HepG2 (cell line): Measurements from ENCODE around the gene PARD3. TPM values are rescaled to one million over a fixed set of nuclear protein-coding genes. Genes with fewer than 3 reads are reported as not detected.

Experiments
- ATAC-seq: fragments of 200-7000 bp; cut with Tn5 transposase; 3 replicates; pipeline ENCODE4 v1.9.1; 2020; ENCODE audit warnings: mild to moderate bottlenecking, moderate library complexity
- BruUV-seq: library from RNA; stranded (reverse); fragments of 400-500 nt; replicated peaks from 2 replicates; lab custom pipeline; 2021; lab: Mats Ljungman, UMichigan
- CTCF ChIA-PET: fragments of 300-600 bp; formaldehyde crosslinking; extraction: SDS; loops from one replicate; lab custom pipeline; 2021; ENCODE audit warnings: low total read pairs, inconsistent platforms, low intra/inter-chr PET ratio; lab: Yijun Ruan, JAX
- POLR2A ChIA-PET: fragments of 350-600 bp; sonication (Branson Sonifier 250); formaldehyde crosslinking; loops from one replicate; lab custom pipeline; 2020; ENCODE audit warnings: antibody characterized with exemption, inconsistent platforms; lab: Yijun Ruan, JAX
- DNase-seq: peaks from one replicate; pipeline ENCODE4 v3.0.0-alpha.2; 2015; ENCODE audit warnings: low spot score
- FAIRE-seq: peaks from 3 replicates; lab custom pipeline; 2011; peaks lifted over from hg19 to GRCh38; lab: Jason Lieb, UNC
- H2AFZ ChIP-seq: one replicate; pipeline ENCODE4 v1.6.1; 2011; ENCODE audit warnings: low read length, inconsistent platforms
- H3K27ac ChIP-seq: fragments of 300-600 bp; 3 replicates; pipeline ENCODE4 v1.8.0; 2011; ENCODE audit warnings: mixed run types, mild to moderate bottlenecking, mixed read lengths, low read length, inconsistent platforms; ENCODE audit not compliant: insufficient read depth; ENCODE audit errors: extremely low read length
- H3K27me3 ChIP-seq, 2 experiments: fragments of 200-600 bp in 1 of 2; 2 replicates in 1 of 2; 3 replicates in 1 of 2; pipeline versions ENCODE4 v1.6.0 to v1.8.0; 2011; ENCODE audit warnings: low read length in 2 of 2, mild to moderate bottlenecking in 2 of 2, moderate library complexity in 2 of 2, inconsistent platforms in 1 of 2; ENCODE audit not compliant: insufficient read depth in 2 of 2, control insufficient read depth in 1 of 2
- H3K36me3 ChIP-seq, 2 experiments: fragments of 200-600 bp in 1 of 2; replicated peaks in 1 of 2; 2 replicates in 1 of 2; 3 replicates in 1 of 2; pipeline versions ENCODE4 v1.5.1 to v1.8.0; 2011; ENCODE audit warnings: low read length in 2 of 2, inconsistent platforms in 1 of 2; ENCODE audit not compliant: insufficient read depth in 2 of 2, control insufficient read depth in 1 of 2
- H3K4me1 ChIP-seq: 2 replicates; pipeline ENCODE4 v1.5.1; 2012; ENCODE audit warnings: low read length, inconsistent platforms; ENCODE audit not compliant: insufficient read depth
- H3K4me2 ChIP-seq: 2 replicates; pipeline ENCODE4 v1.6.0; 2011; ENCODE audit warnings: low read depth, low read length, inconsistent platforms
- H3K4me3 ChIP-seq, 3 experiments: fragments of 200-600 bp in 1 of 3; sonication (generic), shearing (Covaris generic) in 1 of 3; replicated peaks in 1 of 3; 2 replicates each; pipeline ENCODE4 v1.5.1; 2011 to 2016; ENCODE audit warnings: low read length in 3 of 3, inconsistent platforms in 2 of 3, low read depth in 2 of 3, mild to moderate bottlenecking in 2 of 3, control low read depth in 1 of 3, mixed read lengths in 1 of 3; ENCODE audit not compliant: insufficient read depth in 1 of 3
- H3K79me2 ChIP-seq: one replicate; pipeline ENCODE4 v1.6.1; 2011; ENCODE audit warnings: low read length, inconsistent platforms; ENCODE audit not compliant: insufficient read depth
- H3K9ac ChIP-seq: 2 replicates; pipeline ENCODE4 v1.6.0; 2011; ENCODE audit warnings: mild to moderate bottlenecking, low read depth, low read length, inconsistent platforms; ENCODE audit not compliant: insufficient read depth
- H3K9me3 ChIP-seq: 2 replicates; pipeline ENCODE4 v1.5.1; 2012; ENCODE audit warnings: mild to moderate bottlenecking, low read length
- H4K20me1 ChIP-seq: 2 replicates; pipeline ENCODE4 v1.6.0; 2011; ENCODE audit warnings: inconsistent platforms, mild to moderate bottlenecking, low read length, moderate library complexity; ENCODE audit not compliant: insufficient read depth
- BCL3 ChIP-seq: sonication (generic); formaldehyde crosslinking; IDR thresholded peaks from 2 replicates; pipeline ENCODE4 v1.5.1; 2020; ENCODE audit warnings: mild to moderate bottlenecking, missing genetic modification reagents, moderate library complexity
- CBFB ChIP-seq: sonication (generic); formaldehyde crosslinking; IDR thresholded peaks from 2 replicates; pipeline ENCODE4 v1.4.0; 2020; ENCODE audit warnings: missing genetic modification reagents
- CBX5 ChIP-seq: sonication (generic); formaldehyde crosslinking; IDR thresholded peaks from 2 replicates; pipeline ENCODE4 v1.4.0; 2020; ENCODE audit warnings: missing genetic modification reagents, borderline replicate concordance
- GPBP1L1 ChIP-seq: sonication (generic); formaldehyde crosslinking; IDR thresholded peaks from 2 replicates; pipeline ENCODE4 v1.5.0; 2020; ENCODE audit warnings: mild to moderate bottlenecking, missing genetic modification reagents
- HNRNPK ChIP-seq: fragments of 200-400 bp; formaldehyde crosslinking; IDR thresholded peaks from 2 replicates; pipeline ENCODE4 v1.6.1; 2018; ENCODE audit warnings: low read length, low read depth, moderate library complexity, mild to moderate bottlenecking; ENCODE audit not compliant: poor library complexity, severe bottlenecking
- JDP2 ChIP-seq: sonication (generic); formaldehyde crosslinking; IDR thresholded peaks from 2 replicates; pipeline ENCODE4 v1.8.1; 2022; ENCODE audit warnings: missing genetic modification reagents, borderline replicate concordance
- MTA3 ChIP-seq: sonication (generic); formaldehyde crosslinking; IDR thresholded peaks from 2 replicates; pipeline ENCODE4 v1.4.0; 2020; ENCODE audit warnings: missing genetic modification reagents
- SETDB1 ChIP-seq: sonication (generic); formaldehyde crosslinking; IDR thresholded peaks from 2 replicates; pipeline ENCODE4 v1.5.1; 2020; ENCODE audit warnings: missing genetic modification reagents, mild to moderate bottlenecking, borderline replicate concordance
- SPEN ChIP-seq: sonication (generic); formaldehyde crosslinking; IDR thresholded peaks from 2 replicates; pipeline ENCODE4 v1.5.1; 2020; ENCODE audit warnings: low read depth, mild to moderate bottlenecking, missing genetic modification reagents
- ZNF333 ChIP-seq: sonication (generic); formaldehyde crosslinking; IDR thresholded peaks from 2 replicates; pipeline ENCODE4 v1.4.0; 2020; ENCODE audit warnings: mild to moderate bottlenecking, missing genetic modification reagents, borderline replicate concordance
- WGBS: methylation state at CpG from one replicate; pipeline ENCODE4 v1.1.6; 2017; ENCODE audit warnings: low lambda C conversion rate; 5-methylcytosine and 5-hydroxymethylcytosine counted together
- in situ Hi-C: cut with HindIII; loops from 2 replicates; pipeline ENCODE4 v1.10.0; 2017; ENCODE audit warnings: low pct_unique_long_range_greater_than_20kb; ENCODE audit not compliant: extremely low pct_ligation_motif_present
- intact Hi-C: fragments of 100-400 bp; cut with micrococcal nuclease; formaldehyde crosslinking; loops from one replicate; pipeline ENCODE4 v1.10.0; 2022; ENCODE audit not compliant: unreplicated experiment
- polyA plus RNA-seq, 8 experiments: library from polyadenylated mRNA; depleted of rRNA in 3 of 8; stranded (reverse) in 7 of 8; unstranded in 1 of 8; fragments of >200 nt; fragmentation: Illumina TruSeq in 4 of 8; extraction: Trizol in 4 of 8; gene quantifications; 2 replicates each; pipeline versions ENCODE4 v1.2.1 to v1.2.3, GENCODE V29; 2011 to 2016; ENCODE audit warnings: low read depth in 4 of 8, missing spikeins in 1 of 8, mixed read lengths in 1 of 8; ENCODE audit not compliant: insufficient read depth in 1 of 8
- total RNA-seq, 5 experiments: library from RNA; depleted of rRNA; stranded (reverse); fragments of >200 nt; fragmentation: Illumina TruSeq; extraction: Trizol; gene quantifications; 2 replicates each; pipeline ENCODE4 v1.2.3, GENCODE V29; 2016; ENCODE audit warnings: low read depth in 1 of 5

The PARD3 gene
- total and polyA plus RNA-seq, 2 of the 13 experiments (the other 11 are each of a cell fraction or from before 2014, with no cell fraction given): 40.9 to 60.0 TPM

GRCh38 chr10:34626158-34626880, 188.8 kb downstream of the PARD3 start:
- no peak overlapping the region for H2AFZ ChIP-seq
- peaks cover 3% of the 10 kb centered on the region; the same call in 1 of the 2 replicates for H4K20me1 ChIP-seq
- intact Hi-C loops (no loop called here), in situ Hi-C loops (loop anchor here (25.0 kb wide), 2 partner anchors 489 to 1289 kb away; partner anchors contain the start of gene NRP1)
- H3K36me3 ChIP-seq: no peaks in the 10 kb centered on the region
- ATAC-seq: no peak
- H3K9me3 ChIP-seq: no peaks in the 10 kb centered on the region
- POLR2A ChIA-PET: no interaction called here
- no TSS peak for BruUV-seq
- H3K27ac ChIP-seq: no peak overlapping the region
- H3K27me3 ChIP-seq: no peaks in the 10 kb centered on the region
- no peak overlapping the region for H3K4me2 ChIP-seq
- no peak overlapping the region for H3K4me3 ChIP-seq
- TF ChIP-seq CBFB (no peak), BCL3 (CRISPR knock-in tag) (no peak), HNRNPK (no peak), SETDB1 (no peak), JDP2 (CRISPR knock-in tag) (no peak), ZNF333 (CRISPR knock-in tag) (no peak), CBX5 (CRISPR knock-in tag) (no peak), GPBP1L1 (CRISPR knock-in tag) (no peak), SPEN (CRISPR knock-in tag) (no peak), MTA3 (no peak)
- peaks cover 5% of the 10 kb centered on the region for H3K79me2 ChIP-seq
- no peak overlapping the region for H3K9ac ChIP-seq
- CTCF ChIA-PET: no interaction called here
- no peak for FAIRE-seq
- WGBS: 91% methylated on average over 3 of the region's 3 CpGs
- H3K4me1 ChIP-seq: peaks cover 40% of the 10 kb centered on the region
- DNase-seq: no peak
